Measurements from ENCODE around the gene RARB.

RARB gene

GRCh38 chr3:25473246-25473645 is 45.2 kb downstream of the RARB start:
- DNase-seq, result no peak

- DNase-seq, result no peak
Measured at GRCh38 chr3:25474052-25474451, 46.0 kb downstream of the RARB start.

GRCh38 chr3:25476639-25477038 is 48.6 kb downstream of the RARB start:
- DNase-seq, result no peak

- DNase-seq, result no peak
Measured at GRCh38 chr3:25478211-25478757, 50.2 kb downstream of the RARB start.

GRCh38 chr3:25478964-25479726 is 51.1 kb downstream of the RARB start:
- no peak for DNase-seq

GRCh38 chr3:25479727-25480010 is 51.6 kb downstream of the RARB start:
- DNase-seq, result no peak

GRCh38 chr3:25480811-25481210 is 52.7 kb downstream of the RARB start:
- DNase-seq, result no peak

- DNase-seq, result no peak
Measured at GRCh38 chr3:25481386-25481785, 53.3 kb downstream of the RARB start.

- DNase-seq, result no peak
Measured at GRCh38 chr3:25483456-25483855, 55.4 kb downstream of the RARB start.

- no peak for DNase-seq
Measured at GRCh38 chr3:25485673-25486072, 57.6 kb downstream of the RARB start.

GRCh38 chr3:25486932-25487331 is 58.9 kb downstream of the RARB start:
- no peak for DNase-seq

- no peak for DNase-seq
Measured at GRCh38 chr3:25489858-25490593, 62.0 kb downstream of the RARB start.

GRCh38 chr3:25493246-25493645 is 65.2 kb downstream of the RARB start:
- DNase-seq, result no peak

GRCh38 chr3:25493786-25494185 is 65.7 kb downstream of the RARB start:
- no peak for DNase-seq

GRCh38 chr3:25495304-25495703 is 67.2 kb downstream of the RARB start:
- DNase-seq, result no peak

- no peak for DNase-seq
Measured at GRCh38 chr3:25495726-25496253, 67.7 kb downstream of the RARB start.

- no peak for DNase-seq
Measured at GRCh38 chr3:25497096-25497495, 69.0 kb downstream of the RARB start.

- no peak for DNase-seq
Measured at GRCh38 chr3:25500706-25501210, 72.7 kb downstream of the RARB start.

- DNase-seq, result no peak
Measured at GRCh38 chr3:25502233-25502632, 74.2 kb downstream of the RARB start.

- no peak for DNase-seq
Measured at GRCh38 chr3:25503898-25504301, 75.8 kb downstream of the RARB start.

- DNase-seq, result no peak
Measured at GRCh38 chr3:25505581-25505980, 77.5 kb downstream of the RARB start.

GRCh38 chr3:25507811-25508210 is 79.7 kb downstream of the RARB start:
- DNase-seq, result no peak

- no peak for DNase-seq
Measured at GRCh38 chr3:25508433-25508832, 80.4 kb downstream of the RARB start.

- no peak for DNase-seq
Measured at GRCh38 chr3:25508901-25509300, 80.8 kb downstream of the RARB start.
